HG02884 (cell line): ENCODE results near the gene EYS.
"Not testable (repeated sequence)": the region's sequence is repeated elsewhere in the genome, so short reads cannot be mapped to it uniquely, and the experiment has no call there.

Source experiments
- ATAC-seq: cut with Tn5 transposase; IDR thresholded peaks from one replicate; pipeline ENCODE4 v1.9.1; 2021; ENCODE audit warnings: mild to moderate bottlenecking, moderate library complexity; ENCODE audit not compliant: unreplicated experiment

Gene EYS

GRCh38 chr6:64012351-64013001 is 1694.5 kb downstream of the EYS start:
- ATAC-seq, result no peak

GRCh38 chr6:64010666-64011065 is 1696.4 kb downstream of the EYS start:
- ATAC-seq, result no peak

DNA sequence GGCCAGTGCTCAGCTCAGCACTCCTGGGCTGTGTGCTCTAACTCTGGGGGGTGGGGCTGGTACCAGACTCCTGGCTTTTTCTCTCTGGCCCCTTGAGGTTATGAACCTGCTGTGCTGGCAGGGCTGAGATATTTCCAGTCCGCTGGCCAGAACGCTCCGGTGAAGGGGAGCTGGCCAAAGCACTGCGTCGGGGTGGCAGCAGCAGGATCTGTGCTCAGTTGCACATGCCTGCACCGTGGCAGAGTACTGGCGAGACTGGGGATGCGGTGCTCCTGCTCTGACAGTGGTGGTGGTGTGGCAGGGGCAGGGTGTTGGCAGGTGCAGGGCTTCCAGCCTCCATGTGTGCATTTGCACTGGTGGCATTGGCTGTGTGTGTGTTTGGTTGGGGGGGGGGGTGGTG is 1697.0 kb downstream of the EYS start:
- ATAC-seq, result no peak

- ATAC-seq, result no peak
These were observed 1700.8 kb downstream of the EYS start for GRCh38 chr6:64006246-64006645.

GRCh38 chr6:64000818-64001491 is 1706.1 kb downstream of the EYS start:
- ATAC-seq, result no peak

DNA sequence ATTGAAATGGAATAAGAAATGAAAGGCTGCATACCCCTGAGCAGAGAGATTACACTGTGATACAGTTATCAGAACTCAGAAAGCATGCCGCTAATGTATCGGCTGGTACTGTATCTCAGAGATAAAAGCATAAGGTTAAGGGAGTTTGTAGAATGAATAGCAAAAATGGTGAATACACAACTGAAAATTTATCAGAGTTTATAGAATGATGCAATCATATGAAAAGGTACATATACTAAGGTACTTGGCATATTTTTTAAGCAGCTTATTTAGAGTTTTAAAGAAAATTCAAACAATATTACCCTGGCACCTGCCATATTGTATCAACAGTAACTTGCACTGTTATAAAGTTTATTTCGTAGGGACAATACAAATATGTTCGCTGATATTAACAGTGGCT is 1707.4 kb downstream of the EYS start:
- no peak for ATAC-seq

DNA sequence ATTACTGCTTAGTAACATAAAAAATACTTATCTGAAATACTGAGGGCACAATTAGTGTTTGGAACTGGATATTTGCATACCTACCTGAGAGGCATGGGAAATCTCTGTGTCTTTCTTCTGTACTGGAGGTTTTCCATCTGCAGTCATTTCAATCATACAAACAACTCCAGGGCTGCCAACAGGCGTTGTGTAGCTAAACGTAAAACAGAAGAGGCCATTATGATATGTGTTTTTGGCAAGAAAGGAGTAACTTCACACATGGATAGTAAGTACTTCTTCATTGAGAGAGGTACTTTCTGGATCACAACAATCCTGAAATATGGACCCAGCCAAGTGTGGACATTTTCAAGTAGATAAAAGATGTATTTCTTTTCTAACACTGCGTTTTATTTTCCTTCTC is 1708.0 kb downstream of the EYS start:
- no peak for ATAC-seq

DNA sequence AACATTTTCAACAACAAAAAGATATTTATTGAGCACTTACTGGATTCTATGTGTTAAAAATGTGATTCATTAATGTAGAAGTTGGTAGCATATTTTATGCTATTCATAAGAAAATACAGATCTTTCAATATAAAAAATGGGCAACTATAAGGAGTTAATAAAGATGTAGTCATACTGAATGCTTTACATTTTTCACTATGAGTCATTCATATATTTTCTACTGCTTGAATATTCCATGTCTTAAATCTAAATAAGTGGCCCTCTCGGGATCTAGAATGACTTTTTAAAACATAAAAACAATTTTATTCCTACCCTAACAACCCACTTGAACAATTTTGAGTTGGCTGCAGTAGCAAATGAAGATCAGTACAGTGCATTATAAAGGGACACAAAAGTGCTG is 1709.3 kb downstream of the EYS start:
- ATAC-seq, result no peak

DNA sequence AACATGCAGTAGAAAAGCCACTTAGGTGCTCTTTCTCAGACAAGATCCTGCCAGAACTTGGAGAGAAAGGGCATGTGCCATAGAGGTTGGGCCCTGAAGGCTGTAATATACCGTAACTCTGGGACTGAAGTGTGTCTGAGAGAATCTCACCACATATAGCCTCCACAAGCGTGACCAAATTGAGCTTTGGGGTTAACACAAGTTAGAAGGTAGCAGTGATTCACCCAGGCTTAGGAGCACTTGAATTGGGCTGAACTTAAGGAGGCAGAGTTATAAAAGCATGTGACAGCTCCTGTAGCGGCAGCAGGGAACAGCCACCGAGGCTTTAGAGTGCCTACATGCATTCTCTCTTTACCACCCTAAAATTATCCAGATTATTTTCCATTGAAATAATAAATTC is 1709.8 kb downstream of the EYS start:
- no peak for ATAC-seq

- ATAC-seq, result no peak
These were observed 1721.8 kb downstream of the EYS start for GRCh38 chr6:63985223-63985622.

DNA sequence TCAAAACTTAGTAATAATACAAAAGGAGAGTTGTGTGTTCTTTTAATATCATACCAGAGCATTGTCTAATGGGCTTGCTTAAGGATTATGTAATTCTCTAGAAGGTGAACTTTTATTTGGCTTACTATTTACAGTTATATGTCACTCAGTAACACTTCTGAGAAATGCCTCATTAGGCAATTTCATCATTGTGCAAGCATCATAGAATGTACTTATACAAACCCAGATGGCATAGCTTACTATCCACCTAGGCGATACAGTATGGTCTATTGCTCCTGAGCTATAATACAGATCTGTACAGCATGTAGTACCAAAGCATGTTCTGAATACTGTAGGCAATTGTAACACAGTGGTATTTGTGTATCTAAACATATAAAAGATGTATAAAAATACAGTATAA is 1731.3 kb downstream of the EYS start:
- ATAC-seq, result no peak

GRCh38 chr6:63968650-63969049 is 1738.4 kb downstream of the EYS start:
- no peak for ATAC-seq

DNA sequence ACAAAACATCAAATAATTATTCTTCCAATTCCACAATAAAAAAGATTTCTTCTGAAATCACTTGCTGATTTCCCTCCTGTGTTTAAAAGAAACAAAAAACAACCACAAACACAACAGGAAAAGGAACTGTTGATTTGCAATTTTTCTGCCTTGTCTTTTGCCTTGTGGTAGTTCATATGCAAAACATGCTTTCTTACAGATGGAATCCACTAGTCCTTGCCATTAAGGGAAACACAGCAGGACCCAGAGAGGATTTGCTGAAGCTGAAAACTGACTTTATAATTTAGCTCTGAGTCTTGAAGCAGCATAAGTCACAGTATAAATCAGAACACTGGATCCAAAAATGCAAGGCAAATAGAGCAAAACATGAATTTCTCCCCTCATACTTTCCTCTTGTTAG is 1742.7 kb downstream of the EYS start:
- ATAC-seq, result no peak

- no peak for ATAC-seq
These were observed 1743.2 kb downstream of the EYS start for GRCh38 chr6:63963769-63964315.

DNA sequence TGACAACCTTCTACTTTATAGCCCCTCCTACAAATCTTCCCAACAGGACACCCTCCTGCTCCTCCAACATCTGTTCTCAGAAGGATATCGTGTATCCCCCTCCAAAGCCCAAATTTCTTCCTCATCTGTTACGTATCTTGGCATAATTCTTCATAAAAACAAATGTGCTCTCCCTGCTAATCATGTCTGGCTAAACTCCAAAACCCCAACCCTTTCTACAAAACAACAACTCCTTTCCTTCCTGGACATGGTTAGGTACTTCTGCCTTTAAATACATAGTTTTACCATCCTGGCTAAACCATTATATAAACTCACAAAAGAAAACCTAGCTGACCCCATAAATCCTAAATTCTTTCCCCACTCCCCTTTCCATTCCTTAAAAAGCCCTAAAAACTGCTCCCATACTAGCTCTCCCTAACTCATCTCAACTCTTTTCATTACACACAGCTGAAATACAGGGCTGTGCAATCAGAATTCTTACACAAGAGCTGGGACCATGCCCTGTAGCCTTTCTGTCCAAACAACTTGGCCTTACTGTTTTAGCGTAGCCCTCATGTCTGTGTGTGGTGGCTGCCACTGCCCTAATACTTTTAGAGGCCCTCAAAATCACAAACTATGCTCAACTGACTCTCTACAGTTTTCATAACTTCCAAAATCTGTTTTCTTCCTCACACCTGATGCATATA is 1753.5 kb downstream of the EYS start:
- not testable (repeated sequence) for ATAC-seq

DNA sequence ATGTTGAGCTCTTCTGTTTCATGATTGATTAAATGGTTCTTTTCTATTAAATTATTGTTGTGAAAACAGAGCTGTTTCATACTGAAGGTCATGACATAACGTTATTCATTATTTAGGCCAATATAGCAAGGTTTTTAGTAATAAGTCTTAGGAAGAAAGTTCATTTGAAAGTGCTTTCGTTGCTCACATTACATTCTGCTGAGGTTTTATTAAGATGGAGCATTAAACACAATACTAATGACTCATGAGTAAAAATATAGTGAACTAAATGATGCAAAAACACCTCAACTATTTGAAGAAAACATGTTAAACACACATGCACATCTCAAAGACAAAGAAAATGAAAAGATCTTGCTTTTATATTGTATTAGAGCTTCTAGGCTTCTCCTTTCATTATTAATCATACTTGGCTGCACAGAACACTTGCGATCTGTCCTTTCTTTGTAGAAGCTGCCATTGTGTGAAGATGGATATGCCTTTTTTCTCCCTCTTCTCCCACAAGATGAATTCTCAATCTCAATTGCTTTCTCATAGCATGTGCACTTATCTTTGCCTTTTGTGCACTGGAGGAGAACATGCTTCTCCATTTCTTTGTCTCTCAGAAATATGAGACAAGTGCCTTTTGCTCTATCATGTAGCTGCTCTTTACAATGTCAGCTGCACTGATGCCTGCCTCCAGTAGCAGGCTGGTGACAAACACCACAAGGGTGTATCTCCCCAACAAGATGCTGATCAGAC is 1759.1 kb downstream of the EYS start:
- no peak for ATAC-seq

GRCh38 chr6:63945987-63946386 is 1761.0 kb downstream of the EYS start:
- no peak for ATAC-seq

DNA sequence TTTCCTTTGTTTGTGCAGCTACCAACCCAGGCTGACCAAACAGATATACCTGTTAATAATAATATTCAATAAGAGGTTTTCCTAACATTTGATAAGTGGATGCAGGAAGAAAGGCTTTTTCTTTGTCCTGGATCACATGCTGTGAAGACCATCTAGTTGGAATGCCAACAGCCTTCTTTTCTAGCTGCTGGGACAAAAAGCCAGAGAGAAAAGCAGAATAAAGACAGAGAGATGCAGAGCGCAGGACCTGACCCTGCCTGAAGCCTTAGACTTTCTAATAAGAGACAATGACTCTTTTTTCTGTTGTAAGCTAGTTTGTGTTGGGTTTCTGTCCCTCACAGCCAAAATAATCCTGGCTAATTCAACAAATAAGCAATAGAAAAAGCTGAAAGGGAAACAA is 1763.2 kb downstream of the EYS start:
- no peak for ATAC-seq

GRCh38 chr6:63941747-63942470 is 1765.1 kb downstream of the EYS start:
- ATAC-seq, result no peak

DNA sequence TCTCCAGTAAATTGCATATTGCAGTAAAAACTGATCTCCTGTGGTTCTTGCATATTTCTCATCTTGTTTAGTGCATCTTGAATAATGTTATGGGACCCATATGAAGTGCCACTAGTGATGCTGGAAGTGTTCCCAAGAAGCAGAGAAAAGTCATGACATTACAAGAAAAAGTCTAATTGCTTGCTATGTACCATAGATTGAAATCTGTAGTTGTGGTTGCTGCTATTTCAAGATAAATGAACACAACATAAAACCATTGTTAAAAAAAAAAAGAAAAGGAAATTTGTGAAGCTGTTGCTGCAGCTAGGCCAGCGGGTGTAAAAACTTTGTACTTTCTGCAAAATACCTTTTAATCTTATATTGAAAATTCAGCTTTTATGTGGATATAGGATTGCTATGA is 1767.0 kb downstream of the EYS start:
- no peak for ATAC-seq

DNA sequence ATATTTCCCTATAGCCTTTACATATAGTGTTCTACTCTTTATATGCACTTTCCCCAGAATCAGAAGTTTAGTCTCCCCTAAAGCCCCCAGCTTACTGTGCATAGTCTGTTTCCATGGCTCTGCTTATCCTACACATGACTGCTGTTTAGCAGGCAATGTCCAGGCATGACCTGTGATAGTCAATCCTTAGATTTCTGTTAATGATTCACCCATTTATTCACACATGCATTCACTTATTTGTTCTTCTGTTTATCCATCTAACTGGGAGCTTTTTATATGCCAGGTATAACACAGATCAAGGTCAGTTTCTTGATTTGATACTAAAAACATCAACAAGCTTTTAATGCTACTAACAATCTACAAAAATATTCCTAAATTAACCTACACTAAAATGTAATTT is 1770.6 kb downstream of the EYS start:
- ATAC-seq, result no peak
